NCI-H2196 (cell line): ENCODE results near the gene CHRNA4.

Experiments used
- DNase-seq: peaks from one replicate; lab custom pipeline; 2025; ENCODE audit not compliant: unreplicated experiment; lab: John Stamatoyannopoulos, UW

The CHRNA4 gene

GRCh38 chr20:63364801-63365585 lies 3.8 kb upstream of the CHRNA4 start:
- DNase-seq: peak; percentile 49

GRCh38 chr20:63363981-63364561 lies 2.9 kb upstream of the CHRNA4 start:
- no peak for DNase-seq

- no peak for DNase-seq
Observed at GRCh38 chr20:63363013-63363957, 2.1 kb upstream of the CHRNA4 start.

GRCh38 chr20:63362436-63363009 lies 1.4 kb upstream of the CHRNA4 start:
- no peak for DNase-seq

GRCh38 chr20:63361519-63362435 lies 628 bp upstream of the CHRNA4 start:
- no peak for DNase-seq

GRCh38 chr20:63359937-63360849 lies 956 bp downstream of the CHRNA4 start:
- DNase-seq: no peak

- DNase-seq: no peak
Observed at GRCh38 chr20:63359164-63359934, 1.8 kb downstream of the CHRNA4 start.

- peak; percentile 95 for DNase-seq
Observed at GRCh38 chr20:63357921-63358905, 2.9 kb downstream of the CHRNA4 start.

GRCh38 chr20:63356931-63357879 lies 3.9 kb downstream of the CHRNA4 start:
- DNase-seq: no peak

GRCh38 chr20:63356511-63356910 lies 4.6 kb downstream of the CHRNA4 start:
- DNase-seq: no peak

GRCh38 chr20:63355781-63356295 lies 5.3 kb downstream of the CHRNA4 start:
- DNase-seq: no peak

GRCh38 chr20:63354636-63355350 lies 6.4 kb downstream of the CHRNA4 start:
- no peak for DNase-seq

GRCh38 chr20:63352811-63353221 lies 8.3 kb downstream of the CHRNA4 start:
- DNase-seq: no peak

GRCh38 chr20:63351811-63352591 lies 9.1 kb downstream of the CHRNA4 start:
- peak; percentile 66 for DNase-seq
